Measurements from ENCODE around the gene WDTC1.

GRCh38 chr1:27235827-27236226 lies 1.4 kb downstream of the WDTC1 start:
- TF ChIP-seq CTCF (IDR thresholded peaks at IDR 0.05), result no peak
- TF ChIP-seq EP300 (IDR thresholded peaks at IDR 0.05; ENCODE audit: low read depth), result no peak
- no peak for TF ChIP-seq POLR2AphosphoS5 (IDR thresholded peaks at IDR 0.05)
- TF ChIP-seq POLR2A (IDR thresholded peaks at IDR 0.05), result no peak
